GM12892 (cell line): Measurements from ENCODE around the gene EPX.

Source experiments
- POLR2AphosphoS5 ChIP-seq: IDR thresholded peaks from 2 replicates; pipeline ENCODE4 v1.6.1; 2011; ENCODE audit warnings: low read depth, low read length, control low read depth
- TAF1 ChIP-seq: IDR thresholded peaks from 2 replicates; pipeline ENCODE4 v1.6.1; 2011; ENCODE audit warnings: low read depth, mild to moderate bottlenecking, control low read depth, low read length, borderline replicate concordance

DNA sequence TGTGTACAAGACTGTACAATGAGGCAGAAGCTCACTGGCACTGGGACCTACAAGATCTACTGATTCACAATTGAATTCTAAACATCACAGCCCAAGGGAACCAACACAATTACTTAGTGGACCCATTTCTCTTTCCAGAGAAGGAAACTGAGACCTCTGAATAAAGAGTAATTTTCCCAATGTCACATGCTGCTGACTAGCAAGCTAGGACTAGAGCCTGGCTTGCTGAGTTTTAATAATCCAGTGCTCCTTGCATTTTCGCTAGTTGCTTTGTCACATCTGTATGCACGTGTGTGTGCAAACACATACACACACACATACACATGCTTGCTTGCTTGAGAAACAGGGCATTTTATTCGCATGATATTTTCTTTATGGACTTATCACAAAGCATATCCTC is 42.0 kb downstream of the EPX start:
- TF ChIP-seq TAF1 (no peak), POLR2AphosphoS5 (no peak)
